ENCODE measurements around the gene ADAMTSL1. TPM values are rescaled to one million over a fixed set of nuclear protein-coding genes. Genes with fewer than 3 reads are reported as not detected.

The ADAMTSL1 gene
- total RNA-seq, result 0.10 TPM

GRCh38 chr9:18473652-18474279 lies at the start of gene ADAMTSL1:
TSS of gene ADAMTSL1 (plus strand) at chr9:18474153. CDS start at chr9:18474233, 80 bp downstream.
- Histone ChIP-seq H3K9me3 (ENCODE audit: low read depth, low read length) (no peaks in the 10 kb centered on the region), H3K4me3 (ENCODE audit: low read length) (no peak within 1 kb of the TSS), H3K4me1 (ENCODE audit: insufficient read depth, low read length) (no peaks in the 10 kb centered on the region), H3K27me3 (ENCODE audit: insufficient read depth, low read length) (peaks cover 4% of the 10 kb centered on the region)

GRCh38 chr9:18427691-18428090 lies 46.3 kb upstream of the ADAMTSL1 start:
- H3K4me1 ChIP-seq (ENCODE audit: insufficient read depth, low read length), result no peaks in the 10 kb centered on the region
- no peaks in the 10 kb centered on the region for H3K9me3 ChIP-seq (ENCODE audit: low read depth, low read length)
- no peaks in the 10 kb centered on the region for H3K27me3 ChIP-seq (ENCODE audit: insufficient read depth, low read length)
- H3K4me3 ChIP-seq (ENCODE audit: low read length), result no peak overlapping the region

- H3K27me3 ChIP-seq (ENCODE audit: insufficient read depth, low read length), result no peaks in the 10 kb centered on the region
- H3K4me3 ChIP-seq (ENCODE audit: low read length), result no peak overlapping the region
- H3K9me3 ChIP-seq (ENCODE audit: low read depth, low read length), result no peaks in the 10 kb centered on the region
- H3K4me1 ChIP-seq (ENCODE audit: insufficient read depth, low read length), result no peaks in the 10 kb centered on the region
Measured at GRCh38 chr9:18428661-18429060, 45.3 kb upstream of the ADAMTSL1 start.

- Histone ChIP-seq H3K27me3 (ENCODE audit: insufficient read depth, low read length) (no peaks in the 10 kb centered on the region), H3K4me3 (ENCODE audit: low read length) (no peak overlapping the region), H3K4me1 (ENCODE audit: insufficient read depth, low read length) (no peaks in the 10 kb centered on the region), H3K9me3 (ENCODE audit: low read depth, low read length) (no peaks in the 10 kb centered on the region)
Measured at GRCh38 chr9:18429070-18429469, 44.9 kb upstream of the ADAMTSL1 start.

- Histone ChIP-seq H3K9me3 (ENCODE audit: low read depth, low read length) (no peaks in the 10 kb centered on the region), H3K4me3 (ENCODE audit: low read length) (no peak overlapping the region), H3K4me1 (ENCODE audit: insufficient read depth, low read length) (no peaks in the 10 kb centered on the region)
Measured at GRCh38 chr9:18433620-18434019, 40.3 kb upstream of the ADAMTSL1 start.

GRCh38 chr9:18437315-18438201 lies 36.4 kb upstream of the ADAMTSL1 start:
- H3K27me3 ChIP-seq (ENCODE audit: insufficient read depth, low read length), result peaks cover 5% of the 10 kb centered on the region
- H3K4me1 ChIP-seq (ENCODE audit: insufficient read depth, low read length), result no peaks in the 10 kb centered on the region
- H3K4me3 ChIP-seq (ENCODE audit: low read length), result no peak overlapping the region
- no peaks in the 10 kb centered on the region for H3K9me3 ChIP-seq (ENCODE audit: low read depth, low read length)

More at GRCh38 chr9:18433620-18434019, 40.3 kb upstream of the ADAMTSL1 start:
- H3K27me3 ChIP-seq (ENCODE audit: insufficient read depth, low read length), result peaks cover under 1% of the 10 kb centered on the region

GRCh38 chr9:18438300-18438925 lies 35.5 kb upstream of the ADAMTSL1 start:
- Histone ChIP-seq H3K4me3 (ENCODE audit: low read length) (no peak overlapping the region), H3K27me3 (ENCODE audit: insufficient read depth, low read length) (peaks cover 5% of the 10 kb centered on the region), H3K4me1 (ENCODE audit: insufficient read depth, low read length) (no peaks in the 10 kb centered on the region), H3K9me3 (ENCODE audit: low read depth, low read length) (no peaks in the 10 kb centered on the region)

- Histone ChIP-seq H3K9me3 (ENCODE audit: low read depth, low read length) (no peaks in the 10 kb centered on the region), H3K4me3 (ENCODE audit: low read length) (no peak overlapping the region), H3K27me3 (ENCODE audit: insufficient read depth, low read length) (peaks cover 5% of the 10 kb centered on the region), H3K4me1 (ENCODE audit: insufficient read depth, low read length) (no peaks in the 10 kb centered on the region)
Measured at GRCh38 chr9:18438951-18439350, 35.0 kb upstream of the ADAMTSL1 start.

- Histone ChIP-seq H3K27me3 (ENCODE audit: insufficient read depth, low read length) (peaks cover 5% of the 10 kb centered on the region), H3K4me3 (ENCODE audit: low read length) (no peak overlapping the region), H3K9me3 (ENCODE audit: low read depth, low read length) (no peaks in the 10 kb centered on the region), H3K4me1 (ENCODE audit: insufficient read depth, low read length) (no peaks in the 10 kb centered on the region)
Measured at GRCh38 chr9:18441261-18441660, 32.7 kb upstream of the ADAMTSL1 start.

- Histone ChIP-seq H3K27me3 (ENCODE audit: insufficient read depth, low read length) (peaks cover 5% of the 10 kb centered on the region), H3K4me3 (ENCODE audit: low read length) (no peak overlapping the region), H3K4me1 (ENCODE audit: insufficient read depth, low read length) (no peaks in the 10 kb centered on the region), H3K9me3 (ENCODE audit: low read depth, low read length) (no peaks in the 10 kb centered on the region)
Measured at GRCh38 chr9:18442629-18443491, 31.1 kb upstream of the ADAMTSL1 start.

- Histone ChIP-seq H3K4me1 (ENCODE audit: insufficient read depth, low read length) (no peaks in the 10 kb centered on the region), H3K4me3 (ENCODE audit: low read length) (no peak overlapping the region), H3K9me3 (ENCODE audit: low read depth, low read length) (no peaks in the 10 kb centered on the region), H3K27me3 (ENCODE audit: insufficient read depth, low read length) (no peaks in the 10 kb centered on the region)
Measured at GRCh38 chr9:18447131-18447530, 26.8 kb upstream of the ADAMTSL1 start.

- Histone ChIP-seq H3K4me3 (ENCODE audit: low read length) (no peak overlapping the region), H3K9me3 (ENCODE audit: low read depth, low read length) (no peaks in the 10 kb centered on the region), H3K27me3 (ENCODE audit: insufficient read depth, low read length) (no peaks in the 10 kb centered on the region), H3K4me1 (ENCODE audit: insufficient read depth, low read length) (no peaks in the 10 kb centered on the region)
Measured at GRCh38 chr9:18447541-18447940, 26.4 kb upstream of the ADAMTSL1 start.

GRCh38 chr9:18448101-18448500 lies 25.9 kb upstream of the ADAMTSL1 start:
- no peaks in the 10 kb centered on the region for H3K9me3 ChIP-seq (ENCODE audit: low read depth, low read length)
- no peak overlapping the region for H3K4me3 ChIP-seq (ENCODE audit: low read length)
- H3K27me3 ChIP-seq (ENCODE audit: insufficient read depth, low read length), result no peaks in the 10 kb centered on the region
- no peaks in the 10 kb centered on the region for H3K4me1 ChIP-seq (ENCODE audit: insufficient read depth, low read length)

GRCh38 chr9:18451406-18451805 lies 22.5 kb upstream of the ADAMTSL1 start:
- H3K4me1 ChIP-seq (ENCODE audit: insufficient read depth, low read length), result no peaks in the 10 kb centered on the region
- no peak overlapping the region for H3K4me3 ChIP-seq (ENCODE audit: low read length)
- no peaks in the 10 kb centered on the region for H3K9me3 ChIP-seq (ENCODE audit: low read depth, low read length)
- H3K27me3 ChIP-seq (ENCODE audit: insufficient read depth, low read length), result no peaks in the 10 kb centered on the region

All from mononuclear cell (primary cell).